Measurements from ENCODE around the gene RCAN1. TPM values are rescaled to one million over a fixed set of nuclear protein-coding genes. Genes with fewer than 3 reads are reported as not detected.

Gene RCAN1
- total RNA-seq, 2 experiments from 2014 or later = 7.8 to 8.1 TPM

DNA sequence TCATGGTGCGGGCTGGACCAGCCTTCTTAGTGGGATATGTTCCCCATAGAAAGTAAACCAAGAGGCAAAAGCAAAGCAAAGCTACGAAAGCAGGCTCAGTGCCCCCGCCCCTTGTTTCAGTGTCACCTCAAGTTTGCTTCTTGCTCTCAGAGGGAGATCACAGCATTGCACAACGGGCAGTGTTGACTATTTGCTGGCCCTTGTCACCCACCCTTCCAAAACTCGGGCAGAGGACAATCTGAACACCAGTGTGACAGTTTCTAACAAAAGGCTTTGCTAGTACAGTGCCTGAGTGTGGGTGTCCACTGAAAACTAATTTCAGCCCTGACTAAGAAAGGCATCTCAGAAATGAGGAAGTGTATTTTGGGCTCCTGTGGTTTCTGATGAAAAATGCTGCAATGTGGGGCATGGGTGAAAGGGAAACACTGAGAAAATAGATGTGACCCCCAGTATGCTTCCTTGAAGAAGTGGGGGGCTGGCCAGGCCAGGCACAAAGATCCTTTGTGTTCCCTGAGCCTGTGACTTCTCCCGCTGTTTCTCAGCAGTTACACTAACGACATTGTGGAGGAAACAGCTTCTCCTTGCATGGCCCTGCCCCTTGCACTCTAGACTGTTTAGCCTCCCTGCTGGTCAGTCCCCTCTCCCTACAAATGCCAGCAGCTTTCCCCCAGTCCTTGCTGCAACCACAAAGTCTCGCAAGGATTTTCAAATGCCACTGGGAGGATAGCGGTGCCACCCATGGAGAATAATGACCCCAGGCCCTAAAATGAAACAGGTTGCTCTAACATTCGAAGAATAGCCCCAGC is 69.6 kb downstream of the RCAN1 start:
- CTCF ChIA-PET = no interaction called here
- ATAC-seq = no peak
- no peaks in the 10 kb centered on the region for H3K9me3 Mint-ChIP-seq (ENCODE audit: insufficient read depth)

DNA sequence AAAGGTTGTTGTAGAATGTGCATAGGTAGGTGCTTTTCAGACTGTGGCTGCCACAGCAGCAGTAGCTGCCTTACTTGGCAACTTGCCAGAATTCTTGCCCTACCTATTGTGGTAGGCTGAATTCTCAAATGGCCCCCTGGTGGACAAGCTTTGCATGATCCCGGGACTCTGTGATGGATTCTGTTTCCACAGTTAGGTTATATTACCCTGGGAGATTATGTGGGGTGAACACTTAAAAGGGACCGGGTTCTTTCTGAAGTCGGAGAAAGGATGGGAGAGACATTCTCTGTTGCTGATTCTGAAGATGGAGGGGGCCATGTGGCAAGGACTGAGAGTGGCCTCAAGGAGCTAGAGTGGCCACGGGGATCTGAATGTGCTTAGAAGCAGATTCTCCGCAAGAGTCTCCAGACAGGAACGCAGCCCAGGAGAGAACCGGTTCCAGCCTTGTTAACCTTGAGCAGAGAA is 70.8 kb downstream of the RCAN1 start:
- no peak overlapping the region for H3K4me3 Mint-ChIP-seq
- ATAC-seq (no peak), DNase-seq (peak; percentile 40)
- peaks cover 14% of the 10 kb centered on the region for H3K4me1 Mint-ChIP-seq (ENCODE audit: low read depth)
- H3K9me3 Mint-ChIP-seq (ENCODE audit: insufficient read depth) = no peaks in the 10 kb centered on the region
- H3K36me3 Mint-ChIP-seq (ENCODE audit: low read depth) = no peaks in the 10 kb centered on the region
- POLR2A ChIA-PET = no interaction called here
- CTCF ChIA-PET = interaction anchor here (1.1 to 1.5 kb wide), 5 partner anchors 9 to 33 kb away, joined by 3 to 5 read pairs (median 3); no protein-coding TSS in a partner anchor
- H3K27me3 Mint-ChIP-seq (ENCODE audit: low read depth) = no peaks in the 10 kb centered on the region
- no peak overlapping the region for H3K27ac Mint-ChIP-seq

More for the DNA sequence above, 69.6 kb downstream of the RCAN1 start:
- DNase-seq = no peak
- Mint-ChIP-seq H3K36me3 (ENCODE audit: low read depth) (no peaks in the 10 kb centered on the region), H3K27ac (no peak overlapping the region), H3K4me3 (no peak overlapping the region), H3K4me1 (ENCODE audit: low read depth) (peaks cover 14% of the 10 kb centered on the region), H3K27me3 (ENCODE audit: low read depth) (no peaks in the 10 kb centered on the region)
- POLR2A ChIA-PET = no interaction called here

DNA sequence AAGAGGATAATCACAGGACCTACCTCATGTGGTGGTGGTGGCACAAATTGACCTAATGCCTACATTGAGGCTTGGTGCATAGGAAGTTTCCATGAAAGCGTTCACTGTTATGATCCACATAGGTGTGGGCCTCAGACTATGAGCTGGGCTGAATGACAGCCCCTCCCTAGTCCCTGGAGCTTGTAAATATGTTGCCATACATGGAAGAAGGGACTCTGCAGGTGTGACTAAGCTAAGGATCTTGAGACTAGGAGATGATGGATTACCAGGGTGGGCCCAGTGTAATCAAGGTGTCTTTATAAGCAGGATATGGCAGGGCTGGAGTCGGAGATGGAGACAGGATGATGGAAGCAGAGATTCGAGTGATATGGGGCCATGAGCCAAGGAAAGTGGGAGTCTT is 71.9 kb downstream of the RCAN1 start:
- Mint-ChIP-seq H3K4me3 (no peak overlapping the region), H3K4me1 (ENCODE audit: low read depth) (peaks cover 14% of the 10 kb centered on the region), H3K27ac (no peak overlapping the region), H3K9me3 (ENCODE audit: insufficient read depth) (no peaks in the 10 kb centered on the region), H3K36me3 (ENCODE audit: low read depth) (no peaks in the 10 kb centered on the region), H3K27me3 (ENCODE audit: low read depth) (no peaks in the 10 kb centered on the region)
- ChIA-PET CTCF (interaction anchor here (0.8 to 1.4 kb wide), 5 partner anchors 9 to 175 kb away, joined by 3 to 5 read pairs (median 3); no protein-coding TSS in a partner anchor), POLR2A (no interaction called here)
- no peak for DNase-seq
- no peak for ATAC-seq

DNA sequence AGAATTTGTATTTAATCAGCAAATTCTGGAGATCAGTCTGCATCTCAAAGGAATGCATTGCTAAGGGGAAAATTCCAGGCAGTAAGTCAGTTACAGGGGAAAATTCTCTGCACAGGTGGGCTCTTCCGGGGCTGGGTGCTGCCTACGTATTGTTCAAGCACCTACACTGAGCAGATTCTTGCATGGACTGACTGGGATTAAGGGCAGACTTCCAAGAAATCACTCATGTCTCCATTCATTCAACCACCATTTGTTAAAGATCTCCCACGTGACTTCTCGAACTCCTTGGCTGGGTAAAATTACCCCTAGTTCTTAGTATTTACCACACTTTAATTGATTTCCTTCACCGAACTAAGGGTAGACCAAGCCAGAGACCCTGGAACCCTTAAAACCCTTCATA is 74.7 kb downstream of the RCAN1 start:
- no peak overlapping the region for H3K27ac Mint-ChIP-seq
- no peak for DNase-seq
- no peaks in the 10 kb centered on the region for H3K27me3 Mint-ChIP-seq (ENCODE audit: low read depth)
- no peak for ATAC-seq
- H3K4me1 Mint-ChIP-seq (ENCODE audit: low read depth) = peaks cover 8% of the 10 kb centered on the region
- H3K4me3 Mint-ChIP-seq = no peak overlapping the region
- ChIA-PET POLR2A (no interaction called here), CTCF (no interaction called here)
- no peaks in the 10 kb centered on the region for H3K9me3 Mint-ChIP-seq (ENCODE audit: insufficient read depth)
- H3K36me3 Mint-ChIP-seq (ENCODE audit: low read depth) = no peaks in the 10 kb centered on the region

DNA sequence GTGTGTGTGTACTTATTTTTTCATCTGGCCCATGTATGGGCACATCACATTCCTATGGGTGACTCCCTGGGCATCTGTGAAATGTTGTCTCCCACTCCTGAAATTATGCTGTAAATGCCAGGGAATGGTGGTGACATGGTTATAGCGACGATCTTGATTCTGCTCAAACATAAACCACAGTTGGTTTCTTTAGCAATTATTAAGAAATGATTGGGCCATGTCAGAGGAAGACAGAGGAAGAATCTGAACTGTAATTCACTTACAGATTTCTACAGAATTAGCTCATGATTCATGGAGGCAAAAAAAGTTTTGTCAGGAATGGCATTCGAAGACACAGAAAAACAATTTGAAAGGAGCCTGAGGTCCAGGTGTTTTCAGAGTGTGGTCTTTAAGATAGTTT is 77.1 kb downstream of the RCAN1 start:
- CTCF ChIA-PET = interaction anchor here (1.7 kb wide), 1 partner anchor 16 kb away, joined by 3 read pairs; no protein-coding TSS in a partner anchor
- Mint-ChIP-seq H3K27ac (no peak overlapping the region), H3K27me3 (ENCODE audit: low read depth) (no peaks in the 10 kb centered on the region), H3K4me3 (no peak overlapping the region), H3K4me1 (ENCODE audit: low read depth) (peaks cover 13% of the 10 kb centered on the region), H3K9me3 (ENCODE audit: insufficient read depth) (no peaks in the 10 kb centered on the region), H3K36me3 (ENCODE audit: low read depth) (no peaks in the 10 kb centered on the region)
- POLR2A ChIA-PET = no interaction called here
- ATAC-seq = no peak
- DNase-seq = no peak

DNA sequence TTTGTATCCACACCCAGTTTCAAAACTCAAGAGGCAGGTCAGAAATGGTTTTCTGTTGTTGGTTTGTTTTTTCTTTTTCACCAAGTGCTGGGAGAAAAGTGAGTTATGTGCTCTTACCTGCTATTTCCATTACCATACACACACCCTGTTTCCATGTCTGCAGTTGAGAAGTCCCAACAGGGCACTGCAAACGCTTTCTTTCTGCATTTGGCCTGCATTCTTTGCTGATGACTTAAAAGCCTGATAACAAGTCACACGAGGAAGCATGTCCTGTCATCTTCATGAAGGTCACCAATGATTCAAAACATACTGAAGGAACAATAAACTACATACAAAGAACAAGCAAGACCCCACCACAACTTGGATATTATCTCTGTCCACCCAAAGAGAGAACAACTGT is 78.1 kb downstream of the RCAN1 start:
- ChIA-PET CTCF (no interaction called here), POLR2A (no interaction called here)
- ATAC-seq (no peak), DNase-seq (no peak)
- Mint-ChIP-seq H3K9me3 (ENCODE audit: insufficient read depth) (no peaks in the 10 kb centered on the region), H3K4me1 (ENCODE audit: low read depth) (peaks cover 13% of the 10 kb centered on the region), H3K27me3 (ENCODE audit: low read depth) (no peaks in the 10 kb centered on the region), H3K36me3 (ENCODE audit: low read depth) (no peaks in the 10 kb centered on the region), H3K27ac (no peak overlapping the region), H3K4me3 (no peak overlapping the region)

DNA sequence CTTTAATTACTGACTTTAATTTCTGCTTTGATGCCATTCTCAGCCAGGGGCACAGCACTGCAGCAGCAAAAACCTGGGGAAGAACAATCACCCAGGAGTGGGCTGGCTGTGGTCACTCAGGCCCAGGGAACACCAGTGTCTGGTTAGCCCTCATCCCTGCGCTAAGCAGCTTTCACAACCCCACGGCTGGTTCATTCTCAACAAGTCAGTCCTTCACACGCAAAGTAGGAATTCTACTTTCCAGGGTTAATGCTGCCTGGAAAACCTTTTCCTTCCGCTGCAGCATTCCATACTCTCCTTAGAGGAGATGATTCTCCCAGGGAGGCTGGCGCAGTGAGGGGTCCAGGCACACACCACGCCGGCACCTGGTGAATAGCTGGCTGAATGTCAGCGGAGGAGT is 78.6 kb downstream of the RCAN1 start:
- Mint-ChIP-seq H3K9me3 (ENCODE audit: insufficient read depth) (no peaks in the 10 kb centered on the region), H3K27ac (no peak overlapping the region), H3K4me1 (ENCODE audit: low read depth) (peaks cover 13% of the 10 kb centered on the region), H3K4me3 (no peak overlapping the region), H3K27me3 (ENCODE audit: low read depth) (no peaks in the 10 kb centered on the region), H3K36me3 (ENCODE audit: low read depth) (no peaks in the 10 kb centered on the region)
- ATAC-seq (no peak), DNase-seq (no peak)
- ChIA-PET CTCF (no interaction called here), POLR2A (no interaction called here)

DNA sequence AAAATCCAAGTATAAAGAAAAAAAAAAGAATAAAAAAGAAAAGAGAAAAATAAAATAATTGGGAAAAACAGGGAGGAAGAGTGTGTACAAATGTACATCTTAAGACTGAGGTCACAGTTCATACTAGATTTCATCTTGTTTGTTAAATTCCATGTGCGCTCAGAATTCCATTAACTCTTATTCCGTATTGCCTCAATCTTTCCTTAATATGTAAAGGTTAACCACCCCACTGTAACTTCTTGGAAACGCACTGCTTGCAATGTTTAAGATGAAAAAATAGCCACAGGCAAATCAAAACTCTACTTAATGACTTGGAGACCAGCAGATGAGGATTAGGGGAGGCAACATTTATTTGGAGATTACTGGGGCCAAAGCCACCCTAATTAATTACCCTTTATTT is 79.0 kb downstream of the RCAN1 start:
- DNase-seq (no peak), ATAC-seq (no peak)
- H3K27me3 Mint-ChIP-seq (ENCODE audit: low read depth) = no peaks in the 10 kb centered on the region
- H3K9me3 Mint-ChIP-seq (ENCODE audit: insufficient read depth) = no peaks in the 10 kb centered on the region
- H3K27ac Mint-ChIP-seq = no peak overlapping the region
- H3K4me1 Mint-ChIP-seq (ENCODE audit: low read depth) = peaks cover 13% of the 10 kb centered on the region
- POLR2A ChIA-PET = no interaction called here
- CTCF ChIA-PET = no interaction called here
- no peaks in the 10 kb centered on the region for H3K36me3 Mint-ChIP-seq (ENCODE audit: low read depth)
- no peak overlapping the region for H3K4me3 Mint-ChIP-seq

DNA sequence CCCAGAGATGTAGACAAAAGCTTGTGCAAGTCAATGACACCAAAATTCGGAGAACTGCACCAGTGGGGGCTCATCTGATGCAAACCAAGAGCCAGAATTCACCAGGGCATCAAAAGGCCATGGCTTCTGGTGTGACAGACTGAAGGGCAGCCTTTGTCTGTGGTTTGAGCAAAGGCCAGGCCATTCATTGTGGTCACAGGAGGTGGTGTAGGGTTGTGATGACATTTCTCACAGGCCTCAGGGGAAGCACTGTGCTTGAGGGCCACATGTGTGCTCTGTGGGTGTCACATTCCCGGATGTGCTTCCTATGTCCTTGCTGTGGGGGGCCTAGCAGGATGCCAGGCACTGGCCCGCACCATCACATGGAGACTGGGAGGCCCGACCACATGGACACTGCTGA is 80.4 kb downstream of the RCAN1 start:
- DNase-seq = no peak
- Mint-ChIP-seq H3K4me1 (ENCODE audit: low read depth) (peaks cover 13% of the 10 kb centered on the region), H3K27ac (no peak overlapping the region), H3K4me3 (no peak overlapping the region), H3K36me3 (ENCODE audit: low read depth) (no peaks in the 10 kb centered on the region), H3K9me3 (ENCODE audit: insufficient read depth) (no peaks in the 10 kb centered on the region), H3K27me3 (ENCODE audit: low read depth) (no peaks in the 10 kb centered on the region)
- POLR2A ChIA-PET = no interaction called here
- no peak for ATAC-seq
- CTCF ChIA-PET = interaction anchor here (0.9 to 1.5 kb wide), 2 partner anchors 9 to 17 kb away, joined by 3 to 5 read pairs; no protein-coding TSS in a partner anchor

DNA sequence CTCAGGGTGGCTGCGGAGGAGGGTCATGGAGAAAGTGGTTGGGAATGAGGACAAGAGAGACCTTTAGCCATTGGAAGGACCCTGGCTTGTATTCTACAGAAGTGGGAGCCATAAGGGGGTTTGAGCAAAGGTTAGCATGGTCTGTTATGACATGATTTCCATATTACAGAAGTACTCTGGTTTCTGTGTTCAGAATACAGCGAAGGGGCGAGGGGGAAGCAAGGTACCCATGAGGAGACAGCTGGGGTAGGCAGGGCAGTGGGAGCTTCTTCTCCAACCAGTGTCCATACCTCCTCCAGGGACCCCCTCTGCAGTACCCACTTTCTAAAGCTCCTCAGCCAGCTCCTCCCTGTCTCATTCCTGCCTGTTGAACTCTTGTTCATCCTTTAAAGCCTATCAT is 81.0 kb downstream of the RCAN1 start:
- no peak overlapping the region for H3K4me3 Mint-ChIP-seq
- H3K9me3 Mint-ChIP-seq (ENCODE audit: insufficient read depth) = no peaks in the 10 kb centered on the region
- peaks cover 13% of the 10 kb centered on the region for H3K4me1 Mint-ChIP-seq (ENCODE audit: low read depth)
- ATAC-seq = no peak
- H3K36me3 Mint-ChIP-seq (ENCODE audit: low read depth) = no peaks in the 10 kb centered on the region
- ChIA-PET CTCF (interaction anchor here (0.9 to 1.5 kb wide), 2 partner anchors 9 to 16 kb away, joined by 3 to 5 read pairs; no protein-coding TSS in a partner anchor), POLR2A (no interaction called here)
- DNase-seq = no peak
- no peaks in the 10 kb centered on the region for H3K27me3 Mint-ChIP-seq (ENCODE audit: low read depth)
- H3K27ac Mint-ChIP-seq = no peak overlapping the region

DNA sequence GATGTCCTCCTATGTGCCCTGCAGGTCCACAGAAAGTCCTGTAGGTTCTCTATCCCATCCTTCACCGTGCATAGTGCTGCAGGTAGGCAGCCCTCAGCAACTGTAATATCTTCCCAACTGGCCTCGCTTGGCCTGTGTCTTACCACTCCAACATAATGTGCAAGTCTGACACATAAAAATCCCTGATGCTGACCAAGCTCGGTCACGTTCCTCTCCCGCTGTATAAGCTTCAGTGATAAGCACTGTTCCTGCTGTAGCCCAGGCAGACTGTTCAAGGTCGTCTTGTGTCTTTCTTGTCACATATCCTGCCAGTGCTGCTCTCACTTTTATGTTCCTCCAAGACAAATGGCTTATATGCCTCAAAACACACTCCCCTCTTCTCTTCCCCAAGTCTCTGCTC is 83.5 kb downstream of the RCAN1 start:
- ChIA-PET CTCF (no interaction called here), POLR2A (no interaction called here)
- Mint-ChIP-seq H3K4me1 (ENCODE audit: low read depth) (peaks cover 17% of the 10 kb centered on the region), H3K9me3 (ENCODE audit: insufficient read depth) (no peaks in the 10 kb centered on the region), H3K4me3 (no peak overlapping the region), H3K36me3 (ENCODE audit: low read depth) (no peaks in the 10 kb centered on the region), H3K27ac (no peak overlapping the region), H3K27me3 (ENCODE audit: low read depth) (no peaks in the 10 kb centered on the region)
- ATAC-seq (no peak), DNase-seq (no peak)

DNA sequence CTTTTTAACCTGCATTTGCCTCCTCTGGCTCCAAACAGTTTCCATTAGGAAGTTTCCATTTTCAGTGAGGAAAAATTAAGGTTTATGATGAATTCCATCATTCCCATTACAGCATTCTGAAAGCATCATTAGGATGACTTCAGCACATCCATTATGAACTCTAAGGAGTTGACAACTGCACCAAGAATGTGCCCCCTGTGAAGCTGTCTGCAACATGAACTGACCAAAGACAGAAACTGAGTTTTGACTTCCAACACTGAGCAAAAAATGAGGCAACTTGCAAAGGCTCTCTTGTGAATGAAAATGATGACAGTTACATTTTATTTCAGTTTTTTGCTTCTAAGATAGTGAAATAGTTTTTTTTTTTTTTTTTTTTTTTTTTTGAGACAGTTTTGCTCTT is 84.7 kb downstream of the RCAN1 start:
- ChIA-PET POLR2A (no interaction called here), CTCF (interaction anchor here (1.3 kb wide), 1 partner anchor 12 kb away, joined by 6 read pairs; no protein-coding TSS in a partner anchor)
- H3K9me3 Mint-ChIP-seq (ENCODE audit: insufficient read depth) = no peaks in the 10 kb centered on the region
- H3K36me3 Mint-ChIP-seq (ENCODE audit: low read depth) = no peaks in the 10 kb centered on the region
- DNase-seq (no peak), ATAC-seq (no peak)
- H3K27ac Mint-ChIP-seq = no peak overlapping the region
- no peak overlapping the region for H3K4me3 Mint-ChIP-seq
- peaks cover 18% of the 10 kb centered on the region for H3K4me1 Mint-ChIP-seq (ENCODE audit: low read depth)
- H3K27me3 Mint-ChIP-seq (ENCODE audit: low read depth) = no peaks in the 10 kb centered on the region
